Measurements from ENCODE around the gene MKI67.

Gene MKI67

GRCh38 chr10:128087884-128088709 is 38.1 kb downstream of the MKI67 start:
- H3K23ac ChIP-seq (ENCODE audit: low read depth, low read length, poor library complexity), result no peak overlapping the region
- H3K9me3 ChIP-seq (replicated peaks in 1 of 2; ENCODE audit: control insufficient read depth in 2 of 2, insufficient read depth in 1 of 2, low read depth in 1 of 2, low read length in 2 of 2), result peaks cover 0 to 2% of the 10 kb centered on the region in 2 donors
- no peak for DNase-seq (ENCODE audit: low spot score)
- H3K27ac ChIP-seq (replicated peaks; ENCODE audit: low read length), result no peak overlapping the region
- no peak overlapping the region for H3K18ac ChIP-seq (ENCODE audit: low read length)
- H3K14ac ChIP-seq (ENCODE audit: low read length), result no peak overlapping the region
- no peak overlapping the region for H2BK12ac ChIP-seq (ENCODE audit: low read length)
- H3K4ac ChIP-seq (ENCODE audit: low read length), result no peak overlapping the region
- H2AFZ ChIP-seq (ENCODE audit: low read length), result no peak overlapping the region
- no peak overlapping the region for H3K4me2 ChIP-seq (ENCODE audit: insufficient read depth, low read length, poor library complexity, severe bottlenecking)
- WGBS, 2 donors (ENCODE audit: extremely low coverage in 2 of 2, insufficient read length in 2 of 2, insufficient replicate concordance in 1 of 2), result no CpG with 5 or more reads among the region's 12 CpGs
- no peak overlapping the region for H4K8ac ChIP-seq (ENCODE audit: low read depth, low read length)
- H2BK15ac ChIP-seq (ENCODE audit: low read length), result no peak overlapping the region
- no peaks in the 10 kb centered on the region for H3K79me1 ChIP-seq (ENCODE audit: low read depth, low read length)
- H3K27me3 ChIP-seq (ENCODE audit: control insufficient read depth in 3 of 3, insufficient read depth in 3 of 3, low read depth in 1 of 3, low read length in 3 of 3), result peaks cover 0 to 1% (median 0%) of the 10 kb centered on the region in 3 experiments
- no peak overlapping the region for H3K9ac ChIP-seq (ENCODE audit: low read depth, low read length, poor library complexity)
- H2BK5ac ChIP-seq (ENCODE audit: low read length), result no peak overlapping the region
- no peak overlapping the region for H3K4me3 ChIP-seq (ENCODE audit: low read length in 2 of 2)
- no peak overlapping the region for H4K91ac ChIP-seq (ENCODE audit: low read depth, low read length, poor library complexity)
- H3K4me1 ChIP-seq (ENCODE audit: control insufficient read depth in 2 of 2, insufficient read depth in 1 of 2, low read depth in 1 of 2, low read length in 2 of 2), result peaks cover 0 to 14% of the 10 kb centered on the region in 2 donors
- no peak overlapping the region for H2BK120ac ChIP-seq (ENCODE audit: low read depth, low read length)
- no peak overlapping the region for H2AK5ac ChIP-seq (ENCODE audit: low read depth, low read length)
- H3K36me3 ChIP-seq (replicated peaks in 1 of 2; ENCODE audit: control insufficient read depth in 2 of 2, insufficient read depth in 2 of 2, low read length in 2 of 2), result no peaks in the 10 kb centered on the region

GRCh38 chr10:128087146-128087883 is 38.9 kb downstream of the MKI67 start:
- H2BK15ac ChIP-seq (ENCODE audit: low read length), result no peak overlapping the region
- peaks cover 0 to 1% (median 0%) of the 10 kb centered on the region in 3 experiments for H3K27me3 ChIP-seq (ENCODE audit: control insufficient read depth in 3 of 3, insufficient read depth in 3 of 3, low read depth in 1 of 3, low read length in 3 of 3)
- no peak overlapping the region for H3K23ac ChIP-seq (ENCODE audit: low read depth, low read length, poor library complexity)
- H3K36me3 ChIP-seq (replicated peaks in 1 of 2; ENCODE audit: control insufficient read depth in 2 of 2, insufficient read depth in 2 of 2, low read length in 2 of 2), result no peaks in the 10 kb centered on the region
- H3K18ac ChIP-seq (ENCODE audit: low read length), result no peak overlapping the region
- H4K91ac ChIP-seq (ENCODE audit: low read depth, low read length, poor library complexity), result no peak overlapping the region
- H3K14ac ChIP-seq (ENCODE audit: low read length), result no peak overlapping the region
- no peak overlapping the region for H2BK5ac ChIP-seq (ENCODE audit: low read length)
- no peak overlapping the region for H2AK5ac ChIP-seq (ENCODE audit: low read depth, low read length)
- no peaks in the 10 kb centered on the region for H3K79me1 ChIP-seq (ENCODE audit: low read depth, low read length)
- peaks cover 0 to 2% of the 10 kb centered on the region in 2 donors for H3K9me3 ChIP-seq (replicated peaks in 1 of 2; ENCODE audit: control insufficient read depth in 2 of 2, insufficient read depth in 1 of 2, low read depth in 1 of 2, low read length in 2 of 2)
- no peak overlapping the region for H3K4me2 ChIP-seq (ENCODE audit: insufficient read depth, low read length, poor library complexity, severe bottlenecking)
- H3K9ac ChIP-seq (ENCODE audit: low read depth, low read length, poor library complexity), result no peak overlapping the region
- no peak overlapping the region for H4K8ac ChIP-seq (ENCODE audit: low read depth, low read length)
- DNase-seq (ENCODE audit: low spot score), result no peak
- no peak overlapping the region for H3K4ac ChIP-seq (ENCODE audit: low read length)
- H3K4me3 ChIP-seq (ENCODE audit: low read length in 2 of 2), result no peak overlapping the region
- H2BK120ac ChIP-seq (ENCODE audit: low read depth, low read length), result no peak overlapping the region
- H2AFZ ChIP-seq (ENCODE audit: low read length), result no peak overlapping the region
- H2BK12ac ChIP-seq (ENCODE audit: low read length), result no peak overlapping the region
- no peak overlapping the region for H3K27ac ChIP-seq (replicated peaks; ENCODE audit: low read length)
- H3K4me1 ChIP-seq (ENCODE audit: control insufficient read depth in 2 of 2, insufficient read depth in 1 of 2, low read depth in 1 of 2, low read length in 2 of 2), result peaks cover 0 to 14% of the 10 kb centered on the region in 2 donors
- no CpG with 5 or more reads among the region's 7 CpGs for WGBS, 2 donors (ENCODE audit: extremely low coverage in 2 of 2, insufficient read length in 2 of 2, insufficient replicate concordance in 1 of 2)

- no peak overlapping the region for H2BK15ac ChIP-seq (ENCODE audit: low read length)
- H4K91ac ChIP-seq (ENCODE audit: low read depth, low read length, poor library complexity), result no peak overlapping the region
- no peak for DNase-seq (ENCODE audit: low spot score)
- peak overlapping the region; percentile 42 for H2BK5ac ChIP-seq (ENCODE audit: low read length)
- peak overlapping the region; percentile 33 for H3K18ac ChIP-seq (ENCODE audit: low read length)
- no peak overlapping the region for H3K4me3 ChIP-seq (ENCODE audit: low read length in 2 of 2)
- no peak overlapping the region for H3K4ac ChIP-seq (ENCODE audit: low read length)
- H2BK120ac ChIP-seq (ENCODE audit: low read depth, low read length), result no peak overlapping the region
- H3K23ac ChIP-seq (ENCODE audit: low read depth, low read length, poor library complexity), result peak overlapping the region; percentile 14
- H4K8ac ChIP-seq (ENCODE audit: low read depth, low read length), result no peak overlapping the region
- H2BK12ac ChIP-seq (ENCODE audit: low read length), result no peak overlapping the region
- no peaks in the 10 kb centered on the region for H3K36me3 ChIP-seq (replicated peaks in 1 of 2; ENCODE audit: control insufficient read depth in 2 of 2, insufficient read depth in 2 of 2, low read length in 2 of 2)
- H3K27me3 ChIP-seq (ENCODE audit: control insufficient read depth in 3 of 3, insufficient read depth in 3 of 3, low read depth in 1 of 3, low read length in 3 of 3), result peaks cover 0 to 2% (median 1%) of the 10 kb centered on the region in 3 experiments
- no peak overlapping the region for H3K4me2 ChIP-seq (ENCODE audit: insufficient read depth, low read length, poor library complexity, severe bottlenecking)
- no peak overlapping the region for H3K14ac ChIP-seq (ENCODE audit: low read length)
- H2AK5ac ChIP-seq (ENCODE audit: low read depth, low read length), result peak overlapping the region; percentile 17
- peaks cover 0 to 14% of the 10 kb centered on the region in 2 donors for H3K4me1 ChIP-seq (ENCODE audit: control insufficient read depth in 2 of 2, insufficient read depth in 1 of 2, low read depth in 1 of 2, low read length in 2 of 2)
- no peak overlapping the region for H3K9ac ChIP-seq (ENCODE audit: low read depth, low read length, poor library complexity)
- H3K9me3 ChIP-seq (replicated peaks in 1 of 2; ENCODE audit: control insufficient read depth in 2 of 2, insufficient read depth in 1 of 2, low read depth in 1 of 2, low read length in 2 of 2), result peaks cover 0 to 2% of the 10 kb centered on the region in 2 donors
- no peak overlapping the region for H2AFZ ChIP-seq (ENCODE audit: low read length)
- H3K27ac ChIP-seq (replicated peaks; ENCODE audit: low read length), result no peak overlapping the region
- no CpG with 5 or more reads among the region's 10 CpGs for WGBS, 2 donors (ENCODE audit: extremely low coverage in 2 of 2, insufficient read length in 2 of 2, insufficient replicate concordance in 1 of 2)
- no peaks in the 10 kb centered on the region for H3K79me1 ChIP-seq (ENCODE audit: low read depth, low read length)
Observed at GRCh38 chr10:128086003-128086863, 40.0 kb downstream of the MKI67 start.
